IPS DF 6.9 (cell line): ENCODE data around the gene SNTA1.
"Not testable (repeated sequence)": the region's sequence is repeated elsewhere in the genome, so short reads cannot be mapped to it uniquely, and the experiment has no call there.

Source experiments
- DNase-seq: peaks from one replicate; pipeline ENCODE4 v3.0.0-alpha.2; 2013; ENCODE audit warnings: low read depth, low spot score
- H3K27ac ChIP-seq: one replicate; pipeline ENCODE4 v1.5.1; 2013; ENCODE audit warnings: low read length, control low read depth
- H3K27me3 ChIP-seq: 2 replicates; pipeline ENCODE4 v1.6.1; 2013; ENCODE audit warnings: mild to moderate bottlenecking, low read length; ENCODE audit not compliant: control insufficient read depth, insufficient read depth
- H3K36me3 ChIP-seq: 2 replicates; pipeline ENCODE4 v1.6.1; 2013; ENCODE audit warnings: low read length; ENCODE audit not compliant: control insufficient read depth, insufficient read depth
- H3K4me1 ChIP-seq: 2 replicates; pipeline ENCODE4 v1.6.1; 2013; ENCODE audit warnings: low read length; ENCODE audit not compliant: control insufficient read depth, insufficient read depth
- H3K4me3 ChIP-seq: 2 replicates; pipeline ENCODE4 v1.5.1; 2013; ENCODE audit warnings: mild to moderate bottlenecking, low read length
- H3K9me3 ChIP-seq: 2 replicates; pipeline ENCODE4 v1.6.1; 2013; ENCODE audit warnings: low read length, inconsistent platforms; ENCODE audit not compliant: control insufficient read depth, insufficient read depth
- WGBS: extraction: QIAGEN DNeasy Blood & Tissue Kit; methylation state at CpG from one replicate; pipeline ENCODE4 v1.1.7; 2013; ENCODE audit warnings: mixed read lengths, missing lambda C conversion rate; ENCODE audit not compliant: insufficient read length, insufficient coverage; 5-methylcytosine and 5-hydroxymethylcytosine counted together

Gene SNTA1

GRCh38 chr20:33443512-33444239 is at the start of gene SNTA1:
Gene SNTA1 (minus strand): TSS chr20:33443763. CDS start chr20:33443620, 143 bp downstream.
- Histone ChIP-seq H3K36me3 (no peaks in the 10 kb centered on the region), H3K27ac (no peak within 1 kb of the TSS), H3K4me1 (0 out of 2 replicates have a peak, but pooled peaks cover 2% of the 10 kb centered on the region), H3K9me3 (no peaks in the 10 kb centered on the region), H3K27me3 (peaks cover 11% of the 10 kb centered on the region; the same call in 1 of the 2 replicates), H3K4me3 (peak within 1 kb of the TSS; percentile 65; the same call in 1 of the 2 replicates)
- no CpG with 5 or more reads among the region's 75 CpGs for WGBS
- DNase-seq = peak; percentile 43

GRCh38 chr20:33490934-33491656 is 47.5 kb upstream of the SNTA1 start:
- DNase-seq = no peak
- no peaks in the 10 kb centered on the region for H3K36me3 ChIP-seq
- peak overlapping the region; percentile 84; the same call in 1 of the 2 replicates for H3K4me3 ChIP-seq
- no CpG with 5 or more reads among the region's 8 CpGs for WGBS
- H3K4me1 ChIP-seq = no peaks in the 10 kb centered on the region
- no peaks in the 10 kb centered on the region for H3K9me3 ChIP-seq
- H3K27ac ChIP-seq = no peak overlapping the region
- H3K27me3 ChIP-seq = no peaks in the 10 kb centered on the region

GRCh38 chr20:33490023-33490933 is 46.7 kb upstream of the SNTA1 start, which contains the start of gene CBFA2T2:
Gene CBFA2T2 (plus strand): TSS chr20:33490096. CDS start chr20:33490268, 172 bp downstream.
- peak within 1 kb of the TSS; percentile 84 for H3K4me3 ChIP-seq
- H3K27ac ChIP-seq = no peak within 1 kb of the TSS
- no peaks in the 10 kb centered on the region for H3K9me3 ChIP-seq
- H3K36me3 ChIP-seq = no peaks in the 10 kb centered on the region
- H3K27me3 ChIP-seq = no peaks in the 10 kb centered on the region
- H3K4me1 ChIP-seq = no peaks in the 10 kb centered on the region
- DNase-seq = no peak
- WGBS = no CpG with 5 or more reads among the region's 105 CpGs

GRCh38 chr20:33489495-33490022 is 46.0 kb upstream of the SNTA1 start:
- H3K27me3 ChIP-seq = no peaks in the 10 kb centered on the region
- H3K36me3 ChIP-seq = no peaks in the 10 kb centered on the region
- H3K4me3 ChIP-seq = peak overlapping the region; percentile 35; the same call in 1 of the 2 replicates
- no peaks in the 10 kb centered on the region for H3K4me1 ChIP-seq
- no peaks in the 10 kb centered on the region for H3K9me3 ChIP-seq
- no peak overlapping the region for H3K27ac ChIP-seq
- WGBS = no CpG with 5 or more reads among the region's 36 CpGs
- DNase-seq = peak; percentile 75

DNA sequence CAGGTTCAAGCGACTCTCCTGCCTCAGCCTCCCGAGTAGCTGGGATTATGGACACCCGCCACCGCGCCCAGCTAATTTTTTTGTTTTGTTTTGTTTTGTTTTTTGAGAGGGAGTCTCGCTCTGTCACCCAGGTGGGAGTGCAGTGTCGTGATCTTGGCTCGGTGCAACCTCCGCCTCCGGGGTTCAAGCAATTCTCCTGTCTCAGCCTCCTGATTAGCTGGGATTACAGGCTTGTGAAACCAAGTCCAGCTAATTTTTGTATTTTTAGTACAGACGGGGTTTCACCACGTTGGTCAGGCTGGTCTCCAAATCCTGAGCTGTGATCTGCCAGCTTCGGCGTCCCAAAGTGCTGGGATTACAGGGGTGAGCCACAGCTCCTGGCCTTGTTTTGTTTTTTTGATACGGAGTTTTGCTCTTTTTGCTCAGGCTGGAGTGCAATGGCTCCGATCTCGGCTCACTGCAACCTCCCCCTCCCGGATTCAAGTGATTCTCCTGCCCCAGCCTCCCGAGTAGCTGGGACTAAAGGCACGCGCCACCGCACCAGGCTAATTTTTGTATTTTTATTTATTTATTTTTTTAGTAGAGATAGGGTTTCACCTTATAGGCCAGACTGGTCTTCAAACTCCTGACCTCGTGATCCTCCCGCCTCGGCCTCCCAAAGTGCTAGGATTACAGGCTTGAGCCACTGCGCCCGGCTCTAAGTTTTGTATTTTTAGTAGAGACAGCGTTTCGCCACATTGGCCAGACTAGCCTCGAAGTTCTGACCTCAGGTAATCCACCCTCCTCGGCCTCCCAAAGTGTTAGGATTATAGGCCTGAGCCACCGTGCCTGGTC is 45.3 kb upstream of the SNTA1 start:
- H3K27ac ChIP-seq, DNase-seq: not testable (repeated sequence)
- no CpG with 5 or more reads among the region's 32 CpGs for WGBS

GRCh38 chr20:33488201-33488600 is 44.6 kb upstream of the SNTA1 start:
- no peak overlapping the region for H3K4me3 ChIP-seq
- no peaks in the 10 kb centered on the region for H3K9me3 ChIP-seq
- DNase-seq = no peak
- no peaks in the 10 kb centered on the region for H3K4me1 ChIP-seq
- H3K27ac ChIP-seq = no peak overlapping the region
- no peaks in the 10 kb centered on the region for H3K27me3 ChIP-seq
- no CpG with 5 or more reads among the region's 10 CpGs for WGBS
- H3K36me3 ChIP-seq = no peaks in the 10 kb centered on the region

More for the DNA sequence above, 45.3 kb upstream of the SNTA1 start:
- H3K4me1 ChIP-seq, H3K4me3 ChIP-seq, H3K27me3 ChIP-seq, H3K9me3 ChIP-seq, H3K36me3 ChIP-seq: not testable (repeated sequence)

- not testable (repeated sequence) for H3K27ac ChIP-seq, H3K9me3 ChIP-seq, H3K36me3 ChIP-seq, H3K27me3 ChIP-seq, H3K4me3 ChIP-seq, DNase-seq, H3K4me1 ChIP-seq
- WGBS = no CpG with 5 or more reads among the region's 5 CpGs
Measured at GRCh38 chr20:33483186-33483585, 39.6 kb upstream of the SNTA1 start.

- Histone ChIP-seq H3K27ac (no peak overlapping the region), H3K9me3 (no peaks in the 10 kb centered on the region)
- no CpG with 5 or more reads among the region's 6 CpGs for WGBS
Measured at GRCh38 chr20:33482581-33482980, 39.0 kb upstream of the SNTA1 start.

GRCh38 chr20:33481431-33481941 is 37.9 kb upstream of the SNTA1 start:
- Histone ChIP-seq H3K4me3 (no peak overlapping the region), H3K4me1 (no peaks in the 10 kb centered on the region), H3K9me3 (no peaks in the 10 kb centered on the region), H3K27ac (no peak overlapping the region), H3K36me3 (no peaks in the 10 kb centered on the region), H3K27me3 (no peaks in the 10 kb centered on the region)
- DNase-seq = no peak
- no CpG with 5 or more reads among the region's 8 CpGs for WGBS

More at GRCh38 chr20:33482581-33482980, 39.0 kb upstream of the SNTA1 start:
- no peak for DNase-seq
- Histone ChIP-seq H3K36me3 (no peaks in the 10 kb centered on the region), H3K4me3 (no peak overlapping the region), H3K4me1 (no peaks in the 10 kb centered on the region), H3K27me3 (no peaks in the 10 kb centered on the region)
